HCT116 (cell line): ENCODE data around the gene FATE1. TPM values are rescaled to one million over a fixed set of nuclear protein-coding genes. Genes with fewer than 3 reads are reported as not detected.

Experiments used
- ATAC-seq: fragments of 200-7000 bp; cut with Tn5 transposase; 2 replicates; pipeline ENCODE4 v1.9.1; 2020; ENCODE audit warnings: mild to moderate bottlenecking, moderate library complexity
- BruUV-seq: library from RNA; stranded (reverse); fragments of 400-500 nt; replicated peaks from 2 replicates; lab custom pipeline; 2021; lab: Mats Ljungman, UMichigan
- CTCF ChIA-PET: fragments of 300-600 bp; sonication (Branson Sonifier 250); formaldehyde crosslinking; loops from one replicate; lab custom pipeline; 2021; ENCODE audit warnings: antibody characterized with exemption; lab: Charles Lee
- POLR2A ChIA-PET: fragments of 300-600, 350-600 bp; sonication (Branson Sonifier 250); formaldehyde crosslinking; loops from one replicate; lab custom pipeline; 2021; ENCODE audit warnings: antibody characterized with exemption; lab: Charles Lee
- RAD21 ChIA-PET, 2 experiments: fragments of 300-600 bp; sonication (Branson Sonifier 250); formaldehyde crosslinking; loops; one replicate each; lab custom pipeline; 2023; ENCODE audit warnings: low total read pairs in 2 of 2; ENCODE audit not compliant: uncharacterized antibody in 2 of 2, unreplicated experiment in 2 of 2, low non-redundant PET in 1 of 2; lab: Charles Lee
- DNase-seq: peaks from one replicate; pipeline ENCODE4 v3.0.0-alpha.2; 2010; ENCODE audit warnings: low read depth, low spot score
- H2AFZ ChIP-seq: fragments of 200-600 bp; shearing (Covaris generic), sonication (generic); 2 replicates; pipeline ENCODE4 v1.6.1; 2017; ENCODE audit warnings: low read depth, mixed run types, mixed read lengths, antibody characterized with exemption, low read length; ENCODE audit not compliant: poor library complexity, severe bottlenecking
- H3K27ac ChIP-seq: 2 replicates; pipeline ENCODE4 v1.5.1; 2012; ENCODE audit warnings: low read depth, low read length
- H3K27me3 ChIP-seq: fragments of 200-600 bp; sonication (generic); 2 replicates; pipeline ENCODE4 v1.6.1; 2016; ENCODE audit warnings: mixed run types, low read length, mixed read lengths; ENCODE audit not compliant: insufficient read depth
- H3K36me3 ChIP-seq, 2 experiments: fragments of 200-500 bp in 1 of 2; fragments of 200-600 bp in 1 of 2; sonication (Bioruptor generic) in 1 of 2; sonication (generic) in 1 of 2; 2 replicates each; pipeline versions ENCODE4 v1.5.1 to v1.6.1; 2014 to 2016; ENCODE audit warnings: low read length in 2 of 2, inconsistent platforms in 1 of 2, mixed read lengths in 1 of 2, mixed run types in 1 of 2; ENCODE audit not compliant: insufficient read depth in 2 of 2, control insufficient read depth in 1 of 2
- H3K4me1 ChIP-seq, 2 experiments: fragments of 200-600 bp in 1 of 2; sonication (generic) in 1 of 2; 2 replicates each; pipeline versions ENCODE4 v1.5.1 to v1.6.1; 2012 to 2017; ENCODE audit warnings: low read length in 2 of 2, inconsistent platforms in 1 of 2, mild to moderate bottlenecking in 1 of 2, mixed read lengths in 1 of 2, mixed run types in 1 of 2, moderate library complexity in 1 of 2; ENCODE audit not compliant: insufficient read depth in 2 of 2, control insufficient read depth in 1 of 2
- H3K4me2 ChIP-seq: fragments of 200-600 bp; sonication (generic); 2 replicates; pipeline ENCODE4 v1.6.1; 2017; ENCODE audit warnings: mixed run types, low read length, mixed read lengths
- H3K4me3 ChIP-seq, 2 experiments: fragments of 200-600 bp in 1 of 2; sonication (generic) in 1 of 2; replicated peaks in 1 of 2; 2 replicates each; pipeline ENCODE4 v1.5.1; 2011 to 2016; ENCODE audit warnings: low read length in 2 of 2, control low read depth in 1 of 2, low read depth in 1 of 2, mild to moderate bottlenecking in 1 of 2, mixed read lengths in 1 of 2, mixed run types in 1 of 2
- H3K79me2 ChIP-seq: fragments of 200-600 bp; sonication (generic); 2 replicates; pipeline ENCODE4 v1.6.1; 2017; ENCODE audit warnings: mild to moderate bottlenecking, mixed run types, low read length, moderate library complexity, mixed read lengths; ENCODE audit not compliant: insufficient read depth
- H3K9ac ChIP-seq: fragments of 200-600 bp; sonication (generic); 2 replicates; pipeline ENCODE4 v1.6.1; 2016; ENCODE audit warnings: low read length, mixed read lengths
- H3K9me2 ChIP-seq: fragments of 200-600 bp; sonication (generic), shearing (Covaris generic); 2 replicates; pipeline ENCODE4 v1.6.1; 2017; ENCODE audit warnings: mixed run types, mild to moderate bottlenecking, moderate library complexity; ENCODE audit not compliant: insufficient read depth
- H3K9me3 ChIP-seq, 2 experiments: fragments of 200-500 bp in 1 of 2; fragments of 200-600 bp in 1 of 2; sonication (Bioruptor generic) in 1 of 2; sonication (generic) in 1 of 2; 2 replicates each; pipeline ENCODE4 v1.6.1; 2014 to 2017; ENCODE audit warnings: low read length in 2 of 2, mixed read lengths in 2 of 2, inconsistent platforms in 1 of 2, low read depth in 1 of 2, mild to moderate bottlenecking in 1 of 2, mixed run types in 1 of 2, moderate library complexity in 1 of 2; ENCODE audit not compliant: control insufficient read depth in 1 of 2, insufficient read depth in 1 of 2
- H4K20me1 ChIP-seq: fragments of 200-600 bp; sonication (generic), shearing (Covaris generic); 2 replicates; pipeline ENCODE4 v1.6.1; 2017; ENCODE audit warnings: mixed run types, mild to moderate bottlenecking, moderate library complexity; ENCODE audit not compliant: insufficient read depth
- CBX3 ChIP-seq: IDR thresholded peaks from 2 replicates; pipeline ENCODE4 v1.6.1; 2012; ENCODE audit warnings: low read depth
- CEBPB ChIP-seq: IDR thresholded peaks from 2 replicates; pipeline ENCODE4 v1.6.1; 2012; ENCODE audit warnings: low read depth
- EGR1 ChIP-seq: IDR thresholded peaks from 2 replicates; pipeline ENCODE4 v1.6.1; 2012; ENCODE audit warnings: low read depth
- ELF1 ChIP-seq: IDR thresholded peaks from 2 replicates; pipeline ENCODE4 v1.6.1; 2012; ENCODE audit warnings: low read depth, borderline replicate concordance
- EZH2phosphoT487 ChIP-seq: fragments of 200-600 bp; IDR thresholded peaks from 2 replicates; pipeline ENCODE4 v1.6.1; 2018; ENCODE audit warnings: antibody characterized with exemption, borderline replicate concordance
- FOSL1 ChIP-seq: IDR thresholded peaks from 2 replicates; pipeline ENCODE4 v1.6.1; 2012; ENCODE audit warnings: low read depth
- POLR2A ChIP-seq: IDR thresholded peaks from 2 replicates; pipeline ENCODE4 v1.7.0; 2011; ENCODE audit warnings: borderline replicate concordance; ENCODE audit not compliant: insufficient read depth, insufficient read length; ENCODE audit errors: extremely low read depth
- POLR2AphosphoS5 ChIP-seq: IDR thresholded peaks from 2 replicates; pipeline ENCODE4 v1.6.1; 2011; ENCODE audit warnings: mild to moderate bottlenecking, low read depth, low read length, moderate library complexity
- RAD21 ChIP-seq: IDR thresholded peaks from 2 replicates; pipeline ENCODE4 v1.6.1; 2012; ENCODE audit warnings: low read depth, mild to moderate bottlenecking
- SIN3A ChIP-seq: IDR thresholded peaks from 2 replicates; pipeline ENCODE4 v1.6.1; 2012; ENCODE audit warnings: low read depth
- SP1 ChIP-seq: IDR thresholded peaks from 2 replicates; pipeline ENCODE4 v1.6.1; 2012; ENCODE audit warnings: low read depth
- SRF ChIP-seq: IDR thresholded peaks from 2 replicates; pipeline ENCODE4 v1.6.1; 2012; ENCODE audit warnings: low read depth
- TCF7L2 ChIP-seq: IDR thresholded peaks from 2 replicates; pipeline ENCODE4 v1.7.0; 2011; ENCODE audit warnings: borderline replicate concordance, inconsistent platforms; ENCODE audit not compliant: insufficient read depth, insufficient read length; ENCODE audit errors: extremely low read depth
- ZNF274 ChIP-seq: fragments of 200-500 bp; sonication (Bioruptor generic); IDR thresholded peaks from 2 replicates; pipeline ENCODE4 v1.6.1; 2014; ENCODE audit warnings: mild to moderate bottlenecking, low read depth, low read length, inconsistent platforms
- intact Hi-C: fragments of 100-400 bp; cut with micrococcal nuclease; formaldehyde crosslinking; loops from 2 replicates; pipeline ENCODE4 v1.10.0; 2022
- total RNA-seq: library from RNA; stranded (reverse); gene quantifications from one replicate; pipeline ENCODE4 v1.2.1, GENCODE V29; 2021; ENCODE audit not compliant: unreplicated experiment
- TF ChIP-seq, protein P1 (sequence below): IDR thresholded peaks from 2 replicates; pipeline ENCODE4 v1.6.1; 2012; ENCODE audit warnings: low read depth
- TF ChIP-seq, protein P2 (sequence below): IDR thresholded peaks from 2 replicates; pipeline ENCODE4 v1.6.1; 2012
- TF ChIP-seq, protein P3 (sequence below): IDR thresholded peaks from 2 replicates; pipeline ENCODE4 v1.6.1; 2012
- TF ChIP-seq, protein P4 (sequence below): IDR thresholded peaks from 2 replicates; pipeline ENCODE4 v1.6.1; 2011; ENCODE audit warnings: mild to moderate bottlenecking, low read length, moderate library complexity; ENCODE audit not compliant: insufficient replicate concordance; ENCODE audit errors: extremely low read depth
- TF ChIP-seq, protein P5 (sequence below), 3 experiments: fragments of 200-600 bp in 1 of 3; sonication (generic) in 1 of 3; IDR thresholded peaks in 2 of 3; conservative IDR thresholded peaks in 1 of 3; 2 replicates each; pipeline ENCODE4 v1.5.1; 2012 to 2017; ENCODE audit warnings: low read depth in 2 of 3, low read length in 2 of 3, antibody characterized with exemption in 1 of 3, borderline replicate concordance in 1 of 3, control low read depth in 1 of 3, mild to moderate bottlenecking in 1 of 3, mixed read lengths in 1 of 3, mixed run types in 1 of 3, moderate library complexity in 1 of 3; ENCODE audit not compliant: insufficient read depth in 1 of 3

Gene FATE1
- total RNA-seq, 1 experiment from 2014 or later = not detected

DNA sequence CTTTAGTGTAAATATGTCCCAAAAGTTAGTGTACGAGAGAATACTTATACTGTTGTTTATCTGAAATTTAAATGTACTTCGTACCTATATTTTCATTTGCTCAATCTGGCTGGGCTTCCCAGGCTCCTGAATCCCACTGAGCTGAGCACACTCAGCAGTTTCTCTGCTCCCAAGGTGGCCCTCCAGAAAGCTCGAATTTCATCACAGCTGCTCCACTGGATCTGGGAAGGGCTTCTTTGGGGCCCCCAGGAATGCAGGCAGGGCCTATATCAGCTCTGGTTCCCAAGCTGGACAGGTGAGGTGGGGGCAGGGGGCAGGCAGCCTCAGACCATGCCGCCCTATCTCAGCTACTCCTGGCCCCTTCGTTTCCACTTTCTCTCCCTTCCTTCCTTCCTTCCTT, 1.5 kb upstream of the FATE1 start:
- no peak overlapping the region for H2AFZ ChIP-seq
- no peak overlapping the region for H3K4me3 ChIP-seq
- ATAC-seq (no peak), DNase-seq (no peak)
- no peaks in the 10 kb centered on the region for H4K20me1 ChIP-seq
- H3K79me2 ChIP-seq = no peaks in the 10 kb centered on the region
- TF ChIP-seq, protein P1, sequence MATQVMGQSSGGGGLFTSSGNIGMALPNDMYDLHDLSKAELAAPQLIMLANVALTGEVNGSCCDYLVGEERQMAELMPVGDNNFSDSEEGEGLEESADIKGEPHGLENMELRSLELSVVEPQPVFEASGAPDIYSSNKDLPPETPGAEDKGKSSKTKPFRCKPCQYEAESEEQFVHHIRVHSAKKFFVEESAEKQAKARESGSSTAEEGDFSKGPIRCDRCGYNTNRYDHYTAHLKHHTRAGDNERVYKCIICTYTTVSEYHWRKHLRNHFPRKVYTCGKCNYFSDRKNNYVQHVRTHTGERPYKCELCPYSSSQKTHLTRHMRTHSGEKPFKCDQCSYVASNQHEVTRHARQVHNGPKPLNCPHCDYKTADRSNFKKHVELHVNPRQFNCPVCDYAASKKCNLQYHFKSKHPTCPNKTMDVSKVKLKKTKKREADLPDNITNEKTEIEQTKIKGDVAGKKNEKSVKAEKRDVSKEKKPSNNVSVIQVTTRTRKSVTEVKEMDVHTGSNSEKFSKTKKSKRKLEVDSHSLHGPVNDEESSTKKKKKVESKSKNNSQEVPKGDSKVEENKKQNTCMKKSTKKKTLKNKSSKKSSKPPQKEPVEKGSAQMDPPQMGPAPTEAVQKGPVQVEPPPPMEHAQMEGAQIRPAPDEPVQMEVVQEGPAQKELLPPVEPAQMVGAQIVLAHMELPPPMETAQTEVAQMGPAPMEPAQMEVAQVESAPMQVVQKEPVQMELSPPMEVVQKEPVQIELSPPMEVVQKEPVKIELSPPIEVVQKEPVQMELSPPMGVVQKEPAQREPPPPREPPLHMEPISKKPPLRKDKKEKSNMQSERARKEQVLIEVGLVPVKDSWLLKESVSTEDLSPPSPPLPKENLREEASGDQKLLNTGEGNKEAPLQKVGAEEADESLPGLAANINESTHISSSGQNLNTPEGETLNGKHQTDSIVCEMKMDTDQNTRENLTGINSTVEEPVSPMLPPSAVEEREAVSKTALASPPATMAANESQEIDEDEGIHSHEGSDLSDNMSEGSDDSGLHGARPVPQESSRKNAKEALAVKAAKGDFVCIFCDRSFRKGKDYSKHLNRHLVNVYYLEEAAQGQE = no peak
- no peak for TF ChIP-seq ZNF274
- no peak for TF ChIP-seq ELF1
- no peak for TF ChIP-seq TCF7L2
- TF ChIP-seq CEBPB = no peak
- no peak for TF ChIP-seq POLR2A
- TF ChIP-seq SIN3A = no peak
- no peak for TF ChIP-seq FOSL1
- no peak for TF ChIP-seq CBX3
- TF ChIP-seq SP1 = no peak
- TF ChIP-seq EZH2phosphoT487 = no peak
- TF ChIP-seq, protein P2, sequence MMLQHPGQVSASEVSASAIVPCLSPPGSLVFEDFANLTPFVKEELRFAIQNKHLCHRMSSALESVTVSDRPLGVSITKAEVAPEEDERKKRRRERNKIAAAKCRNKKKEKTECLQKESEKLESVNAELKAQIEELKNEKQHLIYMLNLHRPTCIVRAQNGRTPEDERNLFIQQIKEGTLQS = no peak
- TF ChIP-seq, protein P3, sequence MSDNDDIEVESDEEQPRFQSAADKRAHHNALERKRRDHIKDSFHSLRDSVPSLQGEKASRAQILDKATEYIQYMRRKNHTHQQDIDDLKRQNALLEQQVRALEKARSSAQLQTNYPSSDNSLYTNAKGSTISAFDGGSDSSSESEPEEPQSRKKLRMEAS = no peak
- no peak for TF ChIP-seq RAD21
- TF ChIP-seq, protein P4, sequence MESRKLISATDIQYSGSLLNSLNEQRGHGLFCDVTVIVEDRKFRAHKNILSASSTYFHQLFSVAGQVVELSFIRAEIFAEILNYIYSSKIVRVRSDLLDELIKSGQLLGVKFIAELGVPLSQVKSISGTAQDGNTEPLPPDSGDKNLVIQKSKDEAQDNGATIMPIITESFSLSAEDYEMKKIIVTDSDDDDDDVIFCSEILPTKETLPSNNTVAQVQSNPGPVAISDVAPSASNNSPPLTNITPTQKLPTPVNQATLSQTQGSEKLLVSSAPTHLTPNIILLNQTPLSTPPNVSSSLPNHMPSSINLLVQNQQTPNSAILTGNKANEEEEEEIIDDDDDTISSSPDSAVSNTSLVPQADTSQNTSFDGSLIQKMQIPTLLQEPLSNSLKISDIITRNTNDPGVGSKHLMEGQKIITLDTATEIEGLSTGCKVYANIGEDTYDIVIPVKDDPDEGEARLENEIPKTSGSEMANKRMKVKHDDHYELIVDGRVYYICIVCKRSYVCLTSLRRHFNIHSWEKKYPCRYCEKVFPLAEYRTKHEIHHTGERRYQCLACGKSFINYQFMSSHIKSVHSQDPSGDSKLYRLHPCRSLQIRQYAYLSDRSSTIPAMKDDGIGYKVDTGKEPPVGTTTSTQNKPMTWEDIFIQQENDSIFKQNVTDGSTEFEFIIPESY = no peak
- no peak for TF ChIP-seq SRF
- TF ChIP-seq, protein P5, sequence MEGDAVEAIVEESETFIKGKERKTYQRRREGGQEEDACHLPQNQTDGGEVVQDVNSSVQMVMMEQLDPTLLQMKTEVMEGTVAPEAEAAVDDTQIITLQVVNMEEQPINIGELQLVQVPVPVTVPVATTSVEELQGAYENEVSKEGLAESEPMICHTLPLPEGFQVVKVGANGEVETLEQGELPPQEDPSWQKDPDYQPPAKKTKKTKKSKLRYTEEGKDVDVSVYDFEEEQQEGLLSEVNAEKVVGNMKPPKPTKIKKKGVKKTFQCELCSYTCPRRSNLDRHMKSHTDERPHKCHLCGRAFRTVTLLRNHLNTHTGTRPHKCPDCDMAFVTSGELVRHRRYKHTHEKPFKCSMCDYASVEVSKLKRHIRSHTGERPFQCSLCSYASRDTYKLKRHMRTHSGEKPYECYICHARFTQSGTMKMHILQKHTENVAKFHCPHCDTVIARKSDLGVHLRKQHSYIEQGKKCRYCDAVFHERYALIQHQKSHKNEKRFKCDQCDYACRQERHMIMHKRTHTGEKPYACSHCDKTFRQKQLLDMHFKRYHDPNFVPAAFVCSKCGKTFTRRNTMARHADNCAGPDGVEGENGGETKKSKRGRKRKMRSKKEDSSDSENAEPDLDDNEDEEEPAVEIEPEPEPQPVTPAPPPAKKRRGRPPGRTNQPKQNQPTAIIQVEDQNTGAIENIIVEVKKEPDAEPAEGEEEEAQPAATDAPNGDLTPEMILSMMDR (IDR thresholded peaks at IDR 0.05 in 2 of 3, conservative IDR thresholded peaks at IDR 0.05 in 1 of 3; ENCODE audit: borderline replicate concordance in 1 of 3, insufficient read depth in 1 of 3, low read depth in 2 of 3, low read length in 2 of 3) = no peak
- TF ChIP-seq EGR1 = no peak
- TF ChIP-seq POLR2AphosphoS5 = no peak
- ChIA-PET RAD21 (no interaction called here), POLR2A (no interaction called here), CTCF (interaction anchor here (1.3 kb wide), 1 partner anchor 39 kb away, joined by 4 read pairs; no protein-coding TSS in a partner anchor)
- H3K4me2 ChIP-seq = no peak overlapping the region
- no peak overlapping the region for H3K9ac ChIP-seq
- intact Hi-C loops = loop anchor here (5.0 kb wide), 1 partner anchor 923 kb away; the partner anchor contains the start of gene GABRQ
- no peaks in the 10 kb centered on the region for H3K36me3 ChIP-seq
- no peaks in the 10 kb centered on the region for H3K9me2 ChIP-seq
- peaks cover 4% of the 10 kb centered on the region; the same call in 1 of the 2 replicates for H3K27me3 ChIP-seq
- H3K9me3 ChIP-seq = no peaks in the 10 kb centered on the region
- BruUV-seq = no TSS peak
- no peak overlapping the region for H3K27ac ChIP-seq
- no peaks in the 10 kb centered on the region for H3K4me1 ChIP-seq
